Endodermal cell (in vitro differentiated cells): ENCODE data around the gene KLF4. TPM values are rescaled to one million over a fixed set of nuclear protein-coding genes. Genes with fewer than 3 reads are reported as not detected.

ENCODE experiments used
- DNase-seq: peaks from one replicate; pipeline ENCODE4 v3.0.0-alpha.2; 2017
- H3K27ac ChIP-seq: 2 replicates; pipeline ENCODE4 v1.5.1; 2013; ENCODE audit warnings: mild to moderate bottlenecking, low read depth, low read length, moderate library complexity
- H3K27me3 ChIP-seq: 2 replicates; pipeline ENCODE4 v1.6.1; 2013; ENCODE audit warnings: mild to moderate bottlenecking, low read length, moderate library complexity; ENCODE audit not compliant: insufficient read depth, control insufficient read depth, poor library complexity, severe bottlenecking
- H3K36me3 ChIP-seq: 2 replicates; pipeline ENCODE4 v1.7.0; 2013; ENCODE audit warnings: mild to moderate bottlenecking, low read length, moderate library complexity; ENCODE audit not compliant: control insufficient read depth, insufficient read depth
- H3K4me1 ChIP-seq: one replicate; pipeline ENCODE4 v1.7.0; 2013; ENCODE audit warnings: low read length; ENCODE audit not compliant: control insufficient read depth, insufficient read depth
- H3K4me3 ChIP-seq: 2 replicates; pipeline ENCODE4 v1.5.1; 2013; ENCODE audit warnings: mild to moderate bottlenecking, low read length, moderate library complexity
- H3K9ac ChIP-seq: 2 replicates; pipeline ENCODE4 v1.6.1; 2013; ENCODE audit warnings: mild to moderate bottlenecking, low read length, moderate library complexity; ENCODE audit not compliant: poor library complexity, severe bottlenecking; ENCODE audit errors: extremely low read depth
- H3K9me3 ChIP-seq: 2 replicates; pipeline ENCODE4 v1.6.1; 2013; ENCODE audit warnings: mild to moderate bottlenecking, low read length, moderate library complexity; ENCODE audit not compliant: control insufficient read depth
- H3K27ac Mint-ChIP-seq: 2 replicates; pipeline ENCODE4 v1.8.0; 2020; ENCODE audit warnings: mixed read lengths
- H3K27me3 Mint-ChIP-seq: 2 replicates; pipeline ENCODE4 v1.8.0; 2021; ENCODE audit warnings: mild to moderate bottlenecking, mixed read lengths; ENCODE audit not compliant: insufficient read depth
- H3K36me3 Mint-ChIP-seq: 2 replicates; pipeline ENCODE4 v1.8.0; 2020; ENCODE audit warnings: low read depth, mixed read lengths
- H3K4me1 Mint-ChIP-seq: 2 replicates; pipeline ENCODE4 v1.8.0; 2020; ENCODE audit warnings: mixed read lengths
- H3K4me3 Mint-ChIP-seq: 2 replicates; pipeline ENCODE4 v1.8.0; 2020; ENCODE audit warnings: mild to moderate bottlenecking, moderate library complexity, mixed read lengths
- H3K9me3 Mint-ChIP-seq: 2 replicates; pipeline ENCODE4 v1.8.0; 2020; ENCODE audit warnings: mild to moderate bottlenecking, mixed read lengths
- whole genome bisulfite sequencing, 2 experiments: methylation state at CpG; one replicate each; pipeline versions ENCODE4 v1.1.5 to v1.1.7; 2013; ENCODE audit warnings: missing lambda C conversion rate in 2 of 2, mixed read lengths in 1 of 2; ENCODE audit not compliant: insufficient coverage in 1 of 2, insufficient read length in 1 of 2; 5-methylcytosine and 5-hydroxymethylcytosine counted together
- total RNA-seq, 2 donors: library from RNA; stranded (reverse); fragmentation: NEBNext Ultra II Directional in 1 of 2; extraction: Animal tissue kit (Norgen Biotek cat#: 25700) in 1 of 2; gene quantifications; 2 replicates in 1 of 2; 3 replicates in 1 of 2; pipeline ENCODE4 v1.2.1, GENCODE V29; 2021
- TF ChIP-seq, protein P1 (sequence below): fragments of 200-600 bp; sonication (generic); conservative IDR thresholded peaks from 2 replicates; pipeline ENCODE4 v1.5.0; 2021; ENCODE audit warnings: antibody characterized with exemption, mild to moderate bottlenecking

KLF4 gene
- total RNA-seq, 2 donors from 2014 or later, result 1.9 to 2.6 TPM

DNA sequence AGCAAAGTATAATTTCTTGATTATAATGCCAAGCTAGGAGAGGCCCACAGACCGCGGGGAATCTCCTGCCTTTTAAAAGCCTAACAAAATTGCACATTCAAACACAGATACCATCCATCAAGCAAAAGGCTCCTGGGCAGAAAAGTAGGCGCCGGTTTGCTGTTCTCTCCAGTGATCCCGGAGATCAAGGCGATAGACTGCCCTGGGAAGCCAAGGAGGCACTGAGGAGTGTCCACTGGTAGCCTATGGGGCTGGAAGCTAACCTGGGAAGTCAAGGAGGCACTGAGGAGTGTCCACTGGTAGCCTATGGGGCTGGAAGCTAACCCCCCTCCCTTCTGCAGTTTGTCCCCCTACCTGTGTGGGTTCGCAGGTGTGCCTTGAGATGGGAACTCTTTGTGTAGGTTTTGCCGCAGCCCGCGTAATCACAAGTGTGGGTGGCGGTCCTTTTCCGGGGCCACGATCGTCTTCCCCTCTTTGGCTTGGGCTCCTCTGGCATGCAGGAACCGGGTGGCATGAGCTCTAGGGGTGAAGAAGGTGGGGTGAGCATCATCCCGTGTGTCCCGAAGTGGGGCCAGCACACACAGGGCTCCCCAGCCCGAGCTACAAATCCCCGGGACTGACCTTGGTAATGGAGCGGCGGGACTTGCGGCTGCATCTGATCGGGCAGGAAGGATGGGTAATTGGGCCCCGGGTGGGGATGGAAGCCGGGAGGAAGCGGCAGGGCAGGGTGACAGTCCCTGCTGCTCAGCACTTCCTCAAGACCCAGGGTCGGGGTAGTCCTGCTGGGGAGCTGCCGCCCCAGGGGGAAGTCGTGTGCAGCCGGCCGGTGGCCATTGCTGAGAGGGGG is 2.7 kb downstream of the KLF4 start:
- Histone ChIP-seq H3K9me3 (no peaks in the 10 kb centered on the region), H3K9ac (no peak overlapping the region), H3K4me3 (no peak overlapping the region), H3K27ac (no peak overlapping the region), H3K27me3 (peaks cover 65% of the 10 kb centered on the region), H3K36me3 (no peaks in the 10 kb centered on the region), H3K4me1 (no peaks in the 10 kb centered on the region)
- H3K27me3 Mint-ChIP-seq, result peaks cover 60% of the 10 kb centered on the region
- TF ChIP-seq, protein P1, sequence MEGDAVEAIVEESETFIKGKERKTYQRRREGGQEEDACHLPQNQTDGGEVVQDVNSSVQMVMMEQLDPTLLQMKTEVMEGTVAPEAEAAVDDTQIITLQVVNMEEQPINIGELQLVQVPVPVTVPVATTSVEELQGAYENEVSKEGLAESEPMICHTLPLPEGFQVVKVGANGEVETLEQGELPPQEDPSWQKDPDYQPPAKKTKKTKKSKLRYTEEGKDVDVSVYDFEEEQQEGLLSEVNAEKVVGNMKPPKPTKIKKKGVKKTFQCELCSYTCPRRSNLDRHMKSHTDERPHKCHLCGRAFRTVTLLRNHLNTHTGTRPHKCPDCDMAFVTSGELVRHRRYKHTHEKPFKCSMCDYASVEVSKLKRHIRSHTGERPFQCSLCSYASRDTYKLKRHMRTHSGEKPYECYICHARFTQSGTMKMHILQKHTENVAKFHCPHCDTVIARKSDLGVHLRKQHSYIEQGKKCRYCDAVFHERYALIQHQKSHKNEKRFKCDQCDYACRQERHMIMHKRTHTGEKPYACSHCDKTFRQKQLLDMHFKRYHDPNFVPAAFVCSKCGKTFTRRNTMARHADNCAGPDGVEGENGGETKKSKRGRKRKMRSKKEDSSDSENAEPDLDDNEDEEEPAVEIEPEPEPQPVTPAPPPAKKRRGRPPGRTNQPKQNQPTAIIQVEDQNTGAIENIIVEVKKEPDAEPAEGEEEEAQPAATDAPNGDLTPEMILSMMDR, result no peak
- H3K4me1 Mint-ChIP-seq, result peaks cover 10% of the 10 kb centered on the region
- H3K9me3 Mint-ChIP-seq, result no peaks in the 10 kb centered on the region
- peak overlapping the region; percentile 67 for H3K4me3 Mint-ChIP-seq
- WGBS, 2 experiments, result 73 to 75% methylated on average over 17 to 31 of the region's 31 CpGs
- no peak overlapping the region for H3K27ac Mint-ChIP-seq
- DNase-seq, result peak; percentile 69
- H3K36me3 Mint-ChIP-seq, result no peaks in the 10 kb centered on the region

DNA sequence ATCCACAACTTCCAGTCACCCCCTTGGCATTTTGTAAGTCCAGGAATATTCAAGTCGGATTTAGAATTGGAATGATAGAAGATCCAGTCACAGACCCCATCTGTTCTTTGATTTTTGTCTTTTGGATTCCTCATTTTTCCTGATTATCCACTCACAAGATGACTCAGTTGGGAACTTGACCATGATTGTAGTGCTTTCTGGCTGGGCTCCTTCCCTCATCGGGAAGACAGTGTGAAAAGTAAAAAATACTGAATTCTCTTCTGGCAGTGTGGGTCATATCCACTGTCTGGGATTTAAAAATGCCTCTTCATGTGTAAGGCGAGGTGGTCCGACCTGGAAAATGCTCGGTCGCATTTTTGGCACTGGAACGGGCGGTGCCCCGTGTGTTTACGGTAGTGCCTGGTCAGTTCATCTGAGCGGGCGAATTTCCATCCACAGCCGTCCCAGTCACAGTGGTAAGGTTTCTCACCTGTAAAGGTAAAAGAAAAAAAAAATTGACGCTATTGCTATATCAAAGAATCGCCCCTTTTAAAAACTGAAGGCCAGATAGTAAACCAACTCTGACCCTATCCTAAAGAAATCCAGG is 4.0 kb downstream of the KLF4 start:
- Histone ChIP-seq H3K9me3 (no peaks in the 10 kb centered on the region), H3K9ac (no peak overlapping the region), H3K27ac (no peak overlapping the region), H3K4me3 (no peak overlapping the region), H3K4me1 (no peaks in the 10 kb centered on the region), H3K27me3 (peaks cover 52% of the 10 kb centered on the region), H3K36me3 (no peaks in the 10 kb centered on the region)
- peaks cover 47% of the 10 kb centered on the region for H3K27me3 Mint-ChIP-seq
- TF ChIP-seq, protein P1, result no peak
- H3K4me3 Mint-ChIP-seq, result no peak overlapping the region
- no peak overlapping the region for H3K27ac Mint-ChIP-seq
- H3K4me1 Mint-ChIP-seq, result no peaks in the 10 kb centered on the region
- no peaks in the 10 kb centered on the region for H3K9me3 Mint-ChIP-seq
- no peak for DNase-seq
- H3K36me3 Mint-ChIP-seq, result no peaks in the 10 kb centered on the region
- WGBS, 2 experiments, result 92 to 96% methylated on average over 12 to 15 of the region's 15 CpGs

DNA sequence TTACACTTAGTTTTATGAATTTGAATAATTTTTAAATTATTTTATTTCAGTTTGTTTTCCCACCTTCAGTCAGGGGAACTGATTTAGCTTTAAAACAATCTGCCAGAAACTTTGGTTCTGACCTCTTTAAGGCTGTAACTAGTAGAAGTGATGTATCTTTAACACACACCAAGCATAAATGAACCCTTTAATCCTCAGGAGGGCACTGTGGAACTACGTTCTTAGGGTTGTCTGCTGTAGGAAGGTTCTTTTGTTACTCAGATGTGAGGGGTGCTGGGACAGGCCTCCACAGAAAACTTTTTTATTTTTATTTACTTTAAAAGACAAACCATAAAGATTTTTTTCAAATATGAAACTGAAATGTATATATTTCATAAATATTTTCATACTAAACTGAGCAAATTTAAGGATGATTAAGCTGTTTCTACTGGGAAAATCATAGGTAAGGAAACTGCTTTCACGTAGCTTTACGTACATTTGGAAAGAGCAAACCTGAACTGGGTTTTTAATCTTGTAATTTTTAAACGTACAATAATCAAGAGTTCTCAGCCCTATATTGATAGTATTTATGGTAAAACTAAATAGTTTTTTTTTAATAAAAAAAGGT is 5.3 kb downstream of the KLF4 start:
- Mint-ChIP-seq H3K9me3 (no peaks in the 10 kb centered on the region), H3K4me3 (no peak overlapping the region), H3K27ac (no peak overlapping the region), H3K36me3 (no peaks in the 10 kb centered on the region), H3K27me3 (peaks cover 42% of the 10 kb centered on the region), H3K4me1 (no peaks in the 10 kb centered on the region)
- 60% methylated on average over 4 of the region's 4 CpGs; no CpG with 5 or more reads in 1 of the 2 experiments for WGBS, 2 experiments
- Histone ChIP-seq H3K36me3 (no peaks in the 10 kb centered on the region), H3K27ac (no peak overlapping the region), H3K9ac (no peak overlapping the region), H3K4me3 (no peak overlapping the region), H3K4me1 (no peaks in the 10 kb centered on the region), H3K9me3 (no peaks in the 10 kb centered on the region), H3K27me3 (peaks cover 44% of the 10 kb centered on the region)
- DNase-seq, result peak; percentile 57
- TF ChIP-seq, protein P1, result peak; percentile 83
